Keratinocyte (primary cell): ENCODE data around the gene WDR4. TPM values are rescaled to one million over a fixed set of nuclear protein-coding genes. Genes with fewer than 3 reads are reported as not detected.

Source experiments
- DNase-seq: peaks from one replicate; pipeline ENCODE4 v3.0.0-alpha.2; 2011; ENCODE audit warnings: low read depth, missing footprints, low spot score
- FAIRE-seq: peaks from 2 replicates; lab custom pipeline; 2011; peaks lifted over from hg19 to GRCh38; lab: Jason Lieb, UNC
- H2AFZ ChIP-seq: 2 replicates; pipeline ENCODE4 v1.6.0; 2012; ENCODE audit warnings: low read length, control low read depth, inconsistent platforms; ENCODE audit not compliant: control insufficient read depth
- H3K27ac ChIP-seq: 2 replicates; pipeline ENCODE4 v1.5.1; 2011; ENCODE audit warnings: low read length; ENCODE audit not compliant: control insufficient read depth, insufficient read depth
- H3K27me3 ChIP-seq: 3 replicates; pipeline ENCODE4 v1.6.0; 2011; ENCODE audit warnings: low read length; ENCODE audit not compliant: control insufficient read depth, insufficient read depth; ENCODE audit errors: extremely low read depth
- H3K36me3 ChIP-seq, 2 experiments: 2 replicates in 1 of 2; 3 replicates in 1 of 2; pipeline ENCODE4 v1.5.1; 2011; ENCODE audit warnings: low read length in 2 of 2, mild to moderate bottlenecking in 1 of 2; ENCODE audit not compliant: control insufficient read depth in 2 of 2, insufficient read depth in 2 of 2; ENCODE audit errors: extremely low read depth in 1 of 2
- H3K4me1 ChIP-seq: 3 replicates; pipeline ENCODE4 v1.5.1; 2011; ENCODE audit warnings: low read length; ENCODE audit not compliant: control insufficient read depth, insufficient read depth; ENCODE audit errors: extremely low read depth
- H3K4me2 ChIP-seq: 3 replicates; pipeline ENCODE4 v1.6.0; 2011; ENCODE audit warnings: low read depth, low read length; ENCODE audit not compliant: control insufficient read depth, insufficient read depth; ENCODE audit errors: extremely low read depth
- H3K4me3 ChIP-seq, 3 experiments: fragments of 200-600 bp in 1 of 3; sonication (generic) in 1 of 3; 2 replicates in 2 of 3; 3 replicates in 1 of 3; pipeline ENCODE4 v1.5.1; 2011 to 2016; ENCODE audit warnings: low read length in 3 of 3, mild to moderate bottlenecking in 3 of 3, control low read depth in 2 of 3, inconsistent platforms in 1 of 3, low read depth in 1 of 3, mixed read lengths in 1 of 3, mixed run types in 1 of 3, moderate library complexity in 1 of 3; ENCODE audit not compliant: control insufficient read depth in 2 of 3, insufficient read depth in 2 of 3; ENCODE audit errors: extremely low read depth in 1 of 3
- H3K79me2 ChIP-seq: 2 replicates; pipeline ENCODE4 v1.6.0; 2012; ENCODE audit warnings: low read length; ENCODE audit not compliant: control insufficient read depth, insufficient read depth
- H3K9ac ChIP-seq: 3 replicates; pipeline ENCODE4 v1.6.0; 2011; ENCODE audit warnings: low read length; ENCODE audit not compliant: control insufficient read depth, insufficient read depth; ENCODE audit errors: extremely low read depth
- H3K9me1 ChIP-seq: 3 replicates; pipeline ENCODE4 v1.6.0; 2011; ENCODE audit warnings: low read length; ENCODE audit not compliant: control insufficient read depth, insufficient read depth; ENCODE audit errors: extremely low read depth
- H3K9me3 ChIP-seq: 2 replicates; pipeline ENCODE4 v1.5.1; 2012; ENCODE audit warnings: low read depth, low read length; ENCODE audit not compliant: control insufficient read depth
- H4K20me1 ChIP-seq: 3 replicates; pipeline ENCODE4 v1.6.0; 2011; ENCODE audit warnings: low read length; ENCODE audit not compliant: control insufficient read depth, insufficient read depth; ENCODE audit errors: extremely low read depth
- CTCF ChIP-seq, 3 experiments: IDR thresholded peaks in 1 of 3; conservative IDR thresholded peaks in 1 of 3; optimal IDR thresholded peaks in 1 of 3; 2 replicates in 2 of 3; 3 replicates in 1 of 3; pipeline versions ENCODE3 to v1.5.1; 2011; ENCODE audit warnings: low read length in 3 of 3, mild to moderate bottlenecking in 3 of 3, moderate library complexity in 2 of 3, control low read depth in 1 of 3, inconsistent platforms in 1 of 3; ENCODE audit not compliant: insufficient read depth in 2 of 3; ENCODE audit errors: extremely low read depth in 1 of 3
- EZH2 ChIP-seq: IDR thresholded peaks from one replicate; pipeline ENCODE4 v1.6.1; 2012; ENCODE audit warnings: inconsistent platforms, mild to moderate bottlenecking, low read length, moderate library complexity
- dilution Hi-C: fragments of 300-500 bp; cut with MboI; formaldehyde crosslinking; loops from one replicate; pipeline ENCODE4 v1.7.0; 2020; ENCODE audit warnings: low sequenced_read_pairs; ENCODE audit not compliant: extremely low pct_ligation_motif_present
- polyA plus RNA-seq, 5 experiments: library from polyadenylated mRNA; depleted of rRNA in 3 of 5; stranded (reverse) in 3 of 5; stranded (forward) in 1 of 5; unstranded in 1 of 5; fragments of >200 nt; gene quantifications; 1 replicate in 1 of 5; 2 replicates in 3 of 5; 3 replicates in 1 of 5; pipeline versions ENCODE4 v1.2.1 to v1.2.3, GENCODE V29; 2011 to 2012; ENCODE audit warnings: missing spikeins in 2 of 5, low read depth in 1 of 5, low replicate concordance in 1 of 5

WDR4 gene
- polyA plus RNA-seq, 1 donor (not counting 4 experiments of a cell fraction or from before 2014, with no cell fraction given) = 14.9 TPM

GRCh38 chr21:42820616-42821465 is 58.5 kb downstream of the WDR4 start:
- no peak overlapping the region for H2AFZ ChIP-seq
- no peak overlapping the region for H3K27ac ChIP-seq
- DNase-seq (no peak), FAIRE-seq (no peak)
- no peak overlapping the region for H3K4me3 ChIP-seq
- no peaks in the 10 kb centered on the region for H3K79me2 ChIP-seq
- H3K9me3 ChIP-seq = no peaks in the 10 kb centered on the region
- no peaks in the 10 kb centered on the region for H3K4me1 ChIP-seq
- H4K20me1 ChIP-seq = no peaks in the 10 kb centered on the region
- H3K9me1 ChIP-seq = no peaks in the 10 kb centered on the region
- no peaks in the 10 kb centered on the region for H3K36me3 ChIP-seq
- peaks cover 5% of the 10 kb centered on the region for H3K27me3 ChIP-seq
- no peak overlapping the region for H3K4me2 ChIP-seq
- H3K9ac ChIP-seq = no peak overlapping the region
- TF ChIP-seq EZH2 (no peak), CTCF (optimal IDR thresholded peaks at IDR 0.05 in 1 of 3, IDR thresholded peaks at IDR 0.05 in 1 of 3, conservative IDR thresholded peaks at IDR 0.05 in 1 of 3; ENCODE audit: extremely low read depth in 1 of 3, insufficient read depth in 2 of 3, low read length in 3 of 3) (no peak)
- dilution Hi-C loops = no loop called here

- no peak overlapping the region for H3K4me2 ChIP-seq
- DNase-seq (no peak), FAIRE-seq (no peak)
- no peaks in the 10 kb centered on the region for H3K36me3 ChIP-seq
- no peak overlapping the region for H2AFZ ChIP-seq
- H3K27me3 ChIP-seq = peaks cover 5% of the 10 kb centered on the region
- dilution Hi-C loops = loop anchor here (10.0 kb wide), 1 partner anchor 225 kb away; no protein-coding TSS in a partner anchor
- no peak overlapping the region for H3K9ac ChIP-seq
- no peak overlapping the region for H3K27ac ChIP-seq
- no peak for TF ChIP-seq CTCF (optimal IDR thresholded peaks at IDR 0.05 in 1 of 3, IDR thresholded peaks at IDR 0.05 in 1 of 3, conservative IDR thresholded peaks at IDR 0.05 in 1 of 3; ENCODE audit: extremely low read depth in 1 of 3, insufficient read depth in 2 of 3, low read length in 3 of 3)
- TF ChIP-seq EZH2 = no peak
- no peaks in the 10 kb centered on the region for H3K9me3 ChIP-seq
- no peaks in the 10 kb centered on the region for H3K4me1 ChIP-seq
- H4K20me1 ChIP-seq = no peaks in the 10 kb centered on the region
- no peak overlapping the region for H3K4me3 ChIP-seq
- H3K79me2 ChIP-seq = no peaks in the 10 kb centered on the region
- no peaks in the 10 kb centered on the region for H3K9me1 ChIP-seq
These were observed 59.3 kb downstream of the WDR4 start for GRCh38 chr21:42819861-42820615.
